Liver (tissue), 9 donors: Measurements from ENCODE around the gene MAPKBP1. TPM values are rescaled to one million over a fixed set of nuclear protein-coding genes. Genes with fewer than 3 reads are reported as not detected.

Source experiments
- DNase-seq: peaks from one replicate; pipeline ENCODE4 v3.0.0-alpha.2; 2017; ENCODE audit warnings: low spot score
- H3K27ac ChIP-seq, 2 donors: one replicate each; pipeline ENCODE4 v1.7.0; 2013; ENCODE audit warnings: inconsistent platforms in 2 of 2, low read length in 2 of 2, control low read depth in 1 of 2, low read depth in 1 of 2, mild to moderate bottlenecking in 1 of 2
- H3K27me3 ChIP-seq, 4 donors: one replicate each; pipeline versions ENCODE4 v1.6.1 to v1.7.0; 2013; ENCODE audit warnings: low read length in 3 of 4, inconsistent platforms in 1 of 4, mild to moderate bottlenecking in 1 of 4, moderate library complexity in 1 of 4; ENCODE audit not compliant: control insufficient read depth in 4 of 4, insufficient read depth in 4 of 4
- H3K36me3 ChIP-seq, 4 donors: one replicate each; pipeline versions ENCODE4 v1.6.1 to v1.7.0; 2013; ENCODE audit warnings: low read length in 3 of 4, mild to moderate bottlenecking in 3 of 4, low read depth in 1 of 4, moderate library complexity in 1 of 4; ENCODE audit not compliant: control insufficient read depth in 4 of 4, insufficient read depth in 3 of 4
- H3K4me1 ChIP-seq, 4 donors: one replicate each; pipeline versions ENCODE4 v1.6.1 to v1.7.0; 2013; ENCODE audit warnings: low read length in 3 of 4, mild to moderate bottlenecking in 3 of 4, moderate library complexity in 1 of 4; ENCODE audit not compliant: control insufficient read depth in 4 of 4, insufficient read depth in 4 of 4
- H3K4me3 ChIP-seq, 3 donors: one replicate each; pipeline versions ENCODE4 v1.6.1 to v1.7.0; 2013; ENCODE audit warnings: low read length in 3 of 3, control low read depth in 1 of 3, low read depth in 1 of 3, mild to moderate bottlenecking in 1 of 3
- H3K9ac ChIP-seq, 2 donors: one replicate each; pipeline ENCODE4 v1.7.0; 2013; ENCODE audit warnings: low read length in 2 of 2, mild to moderate bottlenecking in 2 of 2, moderate library complexity in 2 of 2, control low read depth in 1 of 2, low read depth in 1 of 2
- H3K9me3 ChIP-seq, 4 donors: one replicate each; pipeline versions ENCODE4 v1.6.1 to v1.7.0; 2013; ENCODE audit warnings: low read length in 3 of 4; ENCODE audit not compliant: control insufficient read depth in 4 of 4
- ATF3 ChIP-seq: IDR thresholded peaks from 2 replicates; pipeline ENCODE4 v1.6.1; 2016; ENCODE audit warnings: antibody characterized with exemption
- CTCF ChIP-seq: fragments of 150-350 bp; IDR thresholded peaks from 2 replicates; pipeline ENCODE4 v1.5.1; 2017; ENCODE audit warnings: improper control_type of control experiment, low read depth, low read length; ENCODE audit not compliant: missing input control
- EGR1 ChIP-seq, 2 donors: IDR thresholded peaks; 2 replicates each; pipeline ENCODE4 v1.6.1; 2016 to 2018; ENCODE audit warnings: antibody characterized with exemption in 2 of 2, low read depth in 2 of 2
- FOXA2 ChIP-seq: IDR thresholded peaks from 2 replicates; pipeline ENCODE4 v1.6.1; 2016; ENCODE audit warnings: antibody characterized with exemption
- GABPA ChIP-seq, 2 donors: IDR thresholded peaks in 1 of 2; conservative IDR thresholded peaks in 1 of 2; 2 replicates each; pipeline ENCODE4 v1.6.1; 2016; ENCODE audit warnings: antibody characterized with exemption in 2 of 2, mild to moderate bottlenecking in 1 of 2, moderate library complexity in 1 of 2
- HNF4A ChIP-seq, 2 donors: conservative IDR thresholded peaks; 2 replicates each; pipeline ENCODE4 v1.6.1; 2016; ENCODE audit warnings: antibody characterized with exemption in 2 of 2, mild to moderate bottlenecking in 2 of 2
- HNF4G ChIP-seq: IDR thresholded peaks from 2 replicates; pipeline ENCODE4 v1.6.1; 2016; ENCODE audit warnings: antibody characterized with exemption
- JUND ChIP-seq, 2 donors: IDR thresholded peaks; 2 replicates each; pipeline ENCODE4 v1.6.1; 2016; ENCODE audit warnings: antibody characterized with exemption in 2 of 2
- MAX ChIP-seq: IDR thresholded peaks from 2 replicates; pipeline ENCODE4 v1.6.1; 2016; ENCODE audit warnings: antibody characterized with exemption
- NR2F2 ChIP-seq: IDR thresholded peaks from 2 replicates; pipeline ENCODE4 v1.6.1; 2016; ENCODE audit warnings: antibody characterized with exemption
- RAD21 ChIP-seq, 2 donors: IDR thresholded peaks; 2 replicates each; pipeline ENCODE4 v1.6.1; 2016; ENCODE audit warnings: antibody characterized with exemption in 2 of 2, mild to moderate bottlenecking in 2 of 2
- REST ChIP-seq: IDR thresholded peaks from 2 replicates; pipeline ENCODE4 v1.6.1; 2016; ENCODE audit warnings: antibody characterized with exemption, mild to moderate bottlenecking
- RXRA ChIP-seq, 2 donors: IDR thresholded peaks; 2 replicates each; pipeline ENCODE4 v1.6.1; 2017 to 2018; ENCODE audit warnings: antibody characterized with exemption in 2 of 2, mild to moderate bottlenecking in 1 of 2
- SP1 ChIP-seq: IDR thresholded peaks from 2 replicates; pipeline ENCODE4 v1.6.1; 2018; ENCODE audit warnings: antibody characterized with exemption, mild to moderate bottlenecking
- TAF1 ChIP-seq: conservative IDR thresholded peaks from 2 replicates; pipeline ENCODE4 v1.6.1; 2016; ENCODE audit warnings: antibody characterized with exemption, mild to moderate bottlenecking
- YY1 ChIP-seq: IDR thresholded peaks from 2 replicates; pipeline ENCODE4 v1.6.1; 2016; ENCODE audit warnings: antibody characterized with exemption, mild to moderate bottlenecking
- ZBTB33 ChIP-seq: IDR thresholded peaks from 2 replicates; pipeline ENCODE4 v1.6.1; 2016; ENCODE audit warnings: antibody characterized with exemption
- WGBS: extraction: QIAGEN DNeasy Blood & Tissue Kit; methylation state at CpG from one replicate; pipeline ENCODE4 v1.1.7; 2013; 5-methylcytosine and 5-hydroxymethylcytosine counted together
- polyA plus RNA-seq, 2 donors: library from polyadenylated mRNA; stranded (reverse) in 1 of 2; unstranded in 1 of 2; fragments of 200-250 nt in 1 of 2; fragments of >200 nt in 1 of 2; fragmentation: Nextera tagmentation in 1 of 2; extraction: Ambion mirVana in 1 of 2; gene quantifications; one replicate each; pipeline versions ENCODE4 v1.2.1 to v1.2.3, GENCODE V29; 2013 to 2015
- total RNA-seq, 2 donors: library from RNA; depleted of rRNA; stranded (reverse); fragments of >200 nt; gene quantifications; one replicate each; pipeline ENCODE4 v1.2.3, GENCODE V29; 2014
- donor health status: healthy.
- donor health status: healthy.
- donor health status: healthy.
- donor health status: healthy.
- donor health status: healthy.

Gene MAPKBP1
- total and polyA plus RNA-seq, 4 donors: 0.89 to 10.3 (median 2.7) TPM

- Histone ChIP-seq H3K9ac (no peak overlapping the region), H3K36me3 (no peaks in the 10 kb centered on the region), H3K4me3 (no peak overlapping the region), H3K4me1 (peaks cover 0 to 23% (median 12%) of the 10 kb centered on the region in 4 donors), H3K27me3 (no peaks in the 10 kb centered on the region), H3K9me3 (no peaks in the 10 kb centered on the region), H3K27ac (no peak overlapping the region)
- 85% methylated on average over 1 of the region's 1 CpG for WGBS
- TF ChIP-seq RAD21 (IDR thresholded peaks at IDR 0.05) (no peak), JUND (IDR thresholded peaks at IDR 0.05) (no peak), FOXA2 (no peak), HNF4A (conservative IDR thresholded peaks at IDR 0.05) (no peak), REST (no peak), CTCF (no peak), SP1 (no peak), GABPA (IDR thresholded peaks at IDR 0.05 in 1 of 2, conservative IDR thresholded peaks at IDR 0.05 in 1 of 2) (no peak), NR2F2 (no peak), HNF4G (no peak), RXRA (IDR thresholded peaks at IDR 0.05) (no peak), EGR1 (IDR thresholded peaks at IDR 0.05; ENCODE audit: low read depth in 2 of 2) (no peak), TAF1 (no peak), ZBTB33 (no peak), ATF3 (no peak), YY1 (no peak), MAX (no peak)
- DNase-seq: no peak
Measured at GRCh38 chr15:41778521-41778920, 4.2 kb downstream of the MAPKBP1 start.
